GM18526 (cell line): Measurements from ENCODE around the gene CRB2.

Source experiments
- POLR2A ChIP-seq: IDR thresholded peaks from 3 replicates; pipeline ENCODE4 v1.6.1; 2011; ENCODE audit not compliant: insufficient read length; ENCODE audit errors: extremely low read depth

Gene CRB2

DNA sequence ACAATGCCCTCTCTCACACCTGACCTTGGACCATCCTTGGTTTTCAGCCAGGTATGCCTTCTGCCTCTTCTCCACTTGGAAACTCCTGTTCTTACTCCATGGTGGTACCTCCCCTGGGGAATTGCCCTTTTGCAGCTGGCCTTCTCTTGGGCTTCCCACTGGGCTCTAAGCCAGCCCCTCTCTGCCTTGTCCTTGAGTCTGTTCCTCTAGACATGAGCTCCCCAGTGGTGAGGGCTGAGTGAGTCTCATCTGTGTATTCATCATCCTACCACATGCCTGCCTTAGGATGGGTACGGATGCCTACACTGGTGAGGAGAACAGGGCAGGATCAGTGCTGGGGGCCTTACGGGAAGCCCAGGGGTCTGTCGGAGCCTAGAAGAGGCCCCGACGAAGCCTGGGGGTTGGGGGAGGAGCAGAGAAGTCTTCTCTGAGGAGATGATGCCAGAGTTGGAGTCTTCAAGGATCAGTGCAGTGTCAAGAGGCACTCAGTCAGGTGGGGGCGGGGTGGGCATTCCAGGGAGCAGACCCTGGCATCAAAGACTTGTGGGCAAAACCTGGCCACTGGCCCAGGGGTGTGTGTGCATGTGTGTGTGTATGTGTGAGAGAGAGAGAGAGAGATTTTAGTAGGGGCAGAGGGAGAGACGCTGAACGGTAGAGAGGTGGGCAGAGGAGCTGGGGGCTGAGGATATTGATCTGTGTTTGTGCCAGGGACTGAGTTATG lies 5.2 kb upstream of the CRB2 start:
- no peak for TF ChIP-seq POLR2A

DNA sequence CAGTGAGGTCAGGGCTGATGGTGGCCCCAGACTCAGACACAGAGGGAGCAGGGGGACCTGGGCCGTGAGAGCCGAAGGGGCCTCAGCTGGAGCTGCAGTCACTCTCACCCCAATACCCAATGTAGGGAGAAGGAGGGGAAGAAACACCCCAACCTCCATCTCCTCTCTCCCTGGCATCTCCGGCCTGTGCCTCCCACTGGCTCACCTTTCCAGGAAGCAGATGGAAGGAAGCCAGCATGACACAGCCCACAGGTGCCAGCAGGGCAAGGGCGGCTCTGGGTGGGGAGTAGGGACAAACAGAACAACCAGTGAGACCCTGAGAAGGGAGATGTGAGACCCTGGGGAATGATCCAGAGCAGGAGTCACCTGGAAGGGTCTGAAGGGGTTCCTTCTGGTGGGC lies 3.0 kb upstream of the CRB2 start:
- no peak for TF ChIP-seq POLR2A

DNA sequence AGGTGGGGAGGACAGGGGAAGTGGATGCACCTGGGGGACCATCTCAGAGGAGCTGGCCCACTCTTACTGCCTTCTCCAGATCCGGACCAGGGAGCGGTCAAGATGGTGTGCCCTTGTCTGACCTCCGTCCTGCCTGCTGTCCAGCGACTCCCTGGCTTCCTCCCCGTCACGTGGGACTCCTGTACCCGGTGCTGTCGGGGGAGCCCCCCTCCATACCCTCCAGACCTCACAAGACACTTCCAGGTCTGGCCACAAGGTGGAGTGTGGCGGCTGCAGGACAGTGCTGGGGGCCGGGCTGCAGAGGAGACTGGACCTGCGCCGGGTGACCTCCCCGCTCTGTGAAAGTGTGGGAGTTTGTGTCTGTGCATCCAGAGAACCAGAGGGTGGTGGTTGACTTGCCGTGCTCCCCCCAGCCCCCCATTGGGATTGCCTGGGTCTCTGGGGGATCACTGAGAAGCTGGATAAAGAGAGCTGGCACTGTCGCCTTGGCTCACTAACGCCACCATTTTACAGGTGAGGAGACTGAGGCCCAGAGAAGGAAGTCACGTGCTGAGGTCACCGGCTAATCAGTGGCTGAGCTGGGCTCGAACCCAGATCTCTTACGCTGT lies 1.9 kb upstream of the CRB2 start:
- no peak for TF ChIP-seq POLR2A

DNA sequence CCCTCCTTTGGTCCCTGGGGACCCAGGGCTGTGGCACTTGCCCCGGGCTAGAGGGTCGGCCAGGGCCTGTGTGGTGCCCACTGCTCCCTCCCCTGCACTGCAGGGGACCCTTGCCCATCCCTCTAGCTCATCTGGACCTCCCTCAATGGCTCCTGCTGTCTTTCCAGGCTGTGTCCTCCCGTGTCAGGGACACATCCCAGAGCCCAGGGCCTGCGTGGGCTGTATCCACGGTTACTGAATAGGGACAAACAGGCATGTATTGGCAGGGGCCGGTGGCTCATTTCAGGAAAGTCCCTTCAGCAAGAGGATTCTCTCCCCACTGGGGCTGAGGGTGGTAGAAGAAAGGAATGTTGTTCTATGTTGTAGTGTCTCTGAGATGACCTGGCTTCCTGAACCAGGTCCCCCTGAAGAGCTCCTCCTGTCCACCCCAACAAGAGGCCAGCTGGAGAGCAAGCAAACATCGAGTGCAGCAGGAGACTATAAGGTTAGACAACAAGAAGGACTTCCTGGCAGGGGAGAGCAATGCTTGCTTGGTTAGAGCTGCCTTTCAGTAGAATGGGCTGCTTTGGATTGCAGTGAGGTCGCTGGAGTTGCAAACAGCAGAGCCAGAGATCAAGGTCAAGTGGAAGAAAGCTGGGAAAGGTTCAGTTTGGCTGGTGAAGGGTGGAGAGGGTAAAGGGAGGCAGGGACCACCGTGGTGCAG lies 1.0 kb upstream of the CRB2 start:
- TF ChIP-seq POLR2A: no peak

DNA sequence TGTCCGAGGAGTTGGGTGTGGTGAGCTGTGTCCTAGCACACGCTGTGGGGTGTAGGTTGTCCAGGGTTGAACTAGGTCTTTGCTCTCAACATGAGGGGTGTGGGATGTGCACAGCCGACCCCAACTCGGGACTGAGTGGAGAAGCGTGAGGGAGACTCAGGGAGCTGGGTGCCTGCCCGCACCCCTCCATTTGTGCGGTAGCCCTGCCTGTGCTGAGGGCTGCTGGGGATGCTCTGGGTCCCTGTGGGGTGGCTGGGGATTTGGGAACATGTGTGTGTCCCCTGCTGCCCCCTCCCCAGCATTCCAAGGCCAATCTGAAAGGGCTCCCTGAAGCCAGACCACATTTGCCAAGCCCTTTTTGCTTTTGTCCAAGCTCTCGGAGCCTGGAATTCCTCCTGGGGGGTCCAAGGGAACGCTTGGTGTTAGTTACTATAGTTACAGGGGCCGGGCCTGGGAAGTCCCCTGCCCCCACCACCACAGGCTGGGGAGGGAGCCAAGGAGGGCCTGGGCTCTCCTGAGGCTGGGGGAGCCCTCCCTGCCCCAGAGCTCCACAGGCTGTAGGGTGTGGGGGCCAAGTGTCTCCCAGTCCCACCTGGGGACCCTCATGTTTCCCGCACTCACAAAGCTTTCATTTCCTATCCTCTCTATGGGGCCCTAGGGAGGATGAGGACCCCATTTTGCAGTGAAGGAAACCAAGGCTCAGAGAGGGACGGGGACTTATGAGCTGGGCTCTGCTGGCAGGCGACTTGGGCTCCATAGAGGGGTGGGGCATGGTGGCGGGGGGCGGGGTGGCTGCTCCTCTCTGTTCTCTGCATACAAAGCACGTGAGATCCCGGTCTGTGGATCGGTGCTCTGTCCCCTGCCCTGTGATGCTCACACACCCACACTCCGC lies 1.1 kb downstream of the CRB2 start:
- TF ChIP-seq POLR2A: no peak

DNA sequence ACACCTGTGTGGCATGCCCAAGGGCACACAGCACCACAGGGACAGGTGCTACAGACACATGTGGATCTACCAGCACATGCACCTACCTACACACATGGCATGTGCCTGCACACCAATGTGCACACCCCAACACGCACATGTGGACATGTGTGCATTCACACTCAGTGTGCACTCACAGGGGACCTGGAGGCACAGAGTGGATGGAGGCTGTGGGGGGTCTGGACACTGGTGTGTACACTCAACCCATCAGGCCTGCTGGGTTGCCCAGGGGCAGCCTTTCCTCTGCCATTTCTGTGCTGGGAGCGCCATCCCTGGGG lies 1.7 kb downstream of the CRB2 start:
- TF ChIP-seq POLR2A: no peak

DNA sequence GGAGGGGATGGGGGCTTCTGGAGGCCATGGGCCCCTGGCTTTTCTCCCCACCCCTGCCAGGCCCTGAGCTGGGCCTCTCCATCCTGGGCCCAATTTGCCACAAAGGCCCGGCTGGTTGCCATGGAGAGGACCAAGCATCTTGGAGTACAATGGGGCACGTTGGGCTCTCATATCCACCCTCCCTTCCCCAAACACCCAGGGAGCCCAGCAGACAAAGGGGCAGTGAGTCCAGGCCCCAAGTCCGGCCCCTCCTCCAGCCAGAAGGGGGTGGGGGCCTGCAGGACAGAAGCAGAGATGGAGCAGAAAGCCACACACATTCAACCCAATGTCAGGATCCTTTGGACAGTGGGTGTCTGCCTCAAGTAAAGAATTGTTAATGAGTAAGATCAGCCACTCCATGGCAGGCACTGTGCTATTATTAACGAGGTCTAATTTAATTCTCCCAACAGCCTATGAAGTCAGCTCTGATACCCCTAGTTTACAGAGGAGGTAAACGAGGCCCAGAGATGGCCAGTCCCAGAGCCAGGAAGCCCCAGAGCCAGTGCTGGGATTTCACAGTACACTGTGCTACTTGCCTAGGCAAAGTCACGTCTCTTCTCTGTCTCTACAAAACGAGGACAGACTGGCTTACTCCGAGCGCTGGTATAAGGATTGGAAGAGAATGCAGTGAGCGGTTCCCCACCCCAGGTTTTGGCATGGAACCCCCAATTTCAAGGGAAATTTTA lies 2.3 kb downstream of the CRB2 start:
- no peak for TF ChIP-seq POLR2A

DNA sequence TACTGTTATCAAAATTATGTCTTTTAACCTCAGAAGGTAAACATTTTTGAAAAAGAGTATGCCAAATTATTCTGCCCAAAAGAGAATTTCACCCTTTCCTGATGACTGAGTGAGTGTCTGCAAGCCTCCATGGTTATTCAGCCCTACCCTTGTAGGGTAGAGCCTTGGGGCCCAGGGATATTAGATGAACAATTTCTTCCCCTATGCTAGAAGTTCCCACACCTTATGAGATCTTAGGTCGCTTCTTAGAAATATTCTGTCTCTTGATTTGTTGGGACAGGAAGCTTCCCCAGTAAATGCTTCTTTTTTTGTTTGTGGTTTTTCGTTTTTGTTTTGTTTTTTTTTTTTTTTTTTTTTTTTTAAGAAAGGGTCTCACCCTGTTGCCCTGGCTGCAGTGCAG lies 3.1 kb downstream of the CRB2 start:
- no peak for TF ChIP-seq POLR2A

DNA sequence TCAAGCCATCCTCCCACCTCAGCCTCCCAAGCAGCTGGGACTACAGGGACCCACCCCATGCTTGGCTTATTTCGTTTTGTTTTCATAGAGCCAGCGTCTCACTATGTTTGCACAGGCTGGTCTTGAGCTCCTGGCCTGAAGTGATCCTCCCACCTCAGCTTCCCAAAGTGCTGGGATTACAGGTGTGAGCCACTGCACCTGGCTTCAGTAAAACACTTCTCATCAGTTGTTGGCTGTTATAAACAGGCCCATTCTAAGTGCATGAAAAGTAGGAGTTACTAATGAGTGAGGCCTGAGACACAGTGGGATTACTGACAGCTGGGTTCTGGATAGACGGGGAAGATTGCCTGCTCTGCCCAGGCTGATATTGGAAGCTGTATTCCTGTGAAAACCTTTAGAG lies 3.5 kb downstream of the CRB2 start:
- TF ChIP-seq POLR2A: no peak

DNA sequence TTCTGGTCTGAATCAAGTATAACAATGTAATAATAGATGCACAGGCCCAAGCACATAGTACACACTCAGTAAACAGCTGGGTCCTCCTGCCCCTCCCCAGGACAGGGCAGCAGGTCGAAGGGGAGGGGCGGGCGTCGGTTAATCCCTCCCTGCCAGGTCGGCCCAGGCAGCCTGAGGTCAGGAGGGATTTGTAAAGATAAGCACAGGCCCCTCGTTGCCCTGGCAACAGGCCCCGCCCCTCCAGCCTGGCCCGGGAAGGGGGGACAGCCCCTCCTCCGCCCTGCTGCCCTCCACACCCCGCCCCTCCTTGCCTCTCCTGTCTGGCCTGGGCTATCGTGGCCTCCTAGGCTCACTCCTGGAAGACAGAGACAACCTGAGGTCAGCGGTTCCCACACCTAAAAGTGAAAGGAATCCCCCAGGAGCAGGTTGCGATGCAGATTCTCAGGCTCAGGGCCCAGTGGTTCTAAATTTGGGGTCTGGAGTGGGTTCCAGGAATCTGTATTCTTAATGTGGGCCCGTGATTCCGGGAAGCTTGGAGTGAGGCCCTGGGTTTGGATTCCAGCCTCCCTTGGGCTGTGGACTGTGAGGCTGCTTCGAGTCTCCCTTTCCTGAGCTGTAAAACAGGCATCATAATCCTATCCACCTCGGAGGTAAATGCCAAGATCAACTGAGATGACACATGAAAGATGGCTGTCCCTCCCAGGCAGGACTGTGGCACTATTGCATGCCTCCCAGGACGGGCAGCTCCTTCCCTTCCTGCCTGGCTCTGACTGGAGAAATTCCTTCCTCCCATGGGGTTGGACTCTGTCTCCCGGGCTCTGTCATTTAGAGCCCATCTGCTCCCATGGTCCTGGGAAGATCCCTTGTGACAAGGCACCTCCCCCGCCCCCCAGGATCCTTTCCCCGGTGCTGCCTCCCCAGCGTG lies 4.4 kb downstream of the CRB2 start:
- no peak for TF ChIP-seq POLR2A

DNA sequence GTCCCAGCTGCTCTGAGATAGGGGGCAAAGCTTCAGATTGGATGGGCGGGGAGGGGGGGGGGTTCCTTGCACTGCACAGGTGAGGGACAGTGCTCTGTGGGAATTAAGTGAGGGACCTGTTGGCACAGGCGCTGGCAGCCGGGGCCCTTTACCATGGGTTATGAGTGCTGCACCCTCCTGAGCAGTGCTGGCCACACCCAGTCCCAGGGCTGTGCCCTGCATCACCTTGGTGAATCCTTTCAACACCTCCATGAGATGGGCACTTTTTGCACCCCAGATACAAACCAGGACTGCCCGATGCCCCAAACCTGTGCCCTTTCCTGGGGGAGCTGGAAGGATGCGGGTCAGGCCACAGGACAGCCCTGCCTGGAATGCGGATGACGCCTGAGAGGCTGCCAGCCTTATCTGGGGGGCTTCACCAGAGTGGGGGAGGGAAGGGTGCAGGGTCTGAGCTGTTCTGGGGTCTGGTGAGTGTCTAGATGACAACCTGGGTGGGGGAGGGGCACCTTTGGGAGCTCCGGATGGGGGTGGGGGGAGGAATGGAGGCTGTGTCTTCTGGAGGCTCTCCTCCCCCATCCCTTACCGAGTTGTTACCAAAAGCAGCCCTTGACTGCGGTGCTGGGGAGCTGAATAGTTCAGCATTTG lies 5.2 kb downstream of the CRB2 start:
- TF ChIP-seq POLR2A: no peak

DNA sequence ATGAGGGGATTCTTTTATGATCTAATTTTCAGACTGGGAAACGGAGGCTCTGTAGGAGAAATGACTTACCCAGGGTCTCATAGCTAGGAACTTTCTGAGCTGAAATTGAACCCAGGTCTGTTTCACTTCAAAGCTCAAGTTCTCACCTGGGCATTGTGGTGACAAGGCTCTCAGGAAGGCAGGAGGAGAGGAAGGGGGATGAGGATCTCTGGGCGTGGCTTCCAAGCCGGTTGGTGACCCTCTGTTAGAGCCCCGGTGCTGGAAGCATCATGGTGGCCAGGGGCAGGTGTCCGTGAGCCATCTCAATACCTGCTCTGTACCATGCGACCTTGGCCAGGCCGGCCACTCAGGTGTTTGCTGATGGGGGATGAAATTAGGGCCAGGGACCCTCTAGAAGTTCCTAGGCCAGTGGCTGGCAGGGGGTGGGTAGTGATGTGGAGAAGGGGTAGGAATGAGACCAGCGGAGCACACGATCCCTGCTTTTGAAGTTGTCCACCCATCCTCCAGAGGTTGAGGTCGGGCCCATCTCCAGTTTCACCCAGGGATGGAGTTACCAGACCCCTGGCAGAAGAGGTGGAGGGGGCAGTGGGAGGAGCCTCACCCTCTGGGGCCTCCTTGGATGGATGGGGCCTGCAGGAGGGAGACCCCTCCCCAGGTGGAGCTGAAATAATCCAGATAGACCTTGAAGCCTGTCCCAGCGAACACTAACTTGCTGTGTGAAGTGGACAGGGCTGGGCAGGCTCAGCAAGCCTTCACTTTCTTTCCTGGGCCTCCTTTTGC lies 5.9 kb downstream of the CRB2 start:
- no peak for TF ChIP-seq POLR2A

DNA sequence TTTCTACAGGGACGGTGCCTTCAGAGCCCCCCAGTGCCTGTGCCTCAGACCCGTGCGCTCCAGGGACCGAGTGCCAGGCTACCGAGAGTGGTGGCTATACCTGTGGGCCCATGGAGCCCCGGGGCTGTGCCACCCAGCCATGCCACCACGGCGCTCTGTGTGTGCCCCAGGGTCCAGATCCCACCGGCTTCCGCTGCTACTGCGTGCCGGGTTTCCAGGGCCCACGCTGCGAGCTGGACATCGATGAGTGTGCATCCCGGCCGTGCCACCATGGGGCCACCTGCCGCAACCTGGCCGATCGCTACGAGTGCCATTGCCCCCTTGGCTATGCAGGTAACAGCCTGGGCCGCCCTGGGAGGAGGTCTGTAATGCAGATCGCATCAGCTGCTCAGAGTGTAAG lies 6.9 kb downstream of the CRB2 start:
- no peak for TF ChIP-seq POLR2A
